ENCODE data around the gene SYVN1.
A peak's percentile ranks its signal among the peaks of the same experiment; 100 is the strongest.
"Not testable (repeated sequence)": the region's sequence is repeated elsewhere in the genome, so short reads cannot be mapped to it uniquely, and the experiment has no call there.

SYVN1 gene

GRCh38 chr11:65150509-65151299 lies 16.4 kb upstream of the SYVN1 start:
- peak; percentile 80 for DNase-seq

GRCh38 chr11:65150131-65150508 lies 15.8 kb upstream of the SYVN1 start:
- not testable (repeated sequence) for DNase-seq

DNA sequence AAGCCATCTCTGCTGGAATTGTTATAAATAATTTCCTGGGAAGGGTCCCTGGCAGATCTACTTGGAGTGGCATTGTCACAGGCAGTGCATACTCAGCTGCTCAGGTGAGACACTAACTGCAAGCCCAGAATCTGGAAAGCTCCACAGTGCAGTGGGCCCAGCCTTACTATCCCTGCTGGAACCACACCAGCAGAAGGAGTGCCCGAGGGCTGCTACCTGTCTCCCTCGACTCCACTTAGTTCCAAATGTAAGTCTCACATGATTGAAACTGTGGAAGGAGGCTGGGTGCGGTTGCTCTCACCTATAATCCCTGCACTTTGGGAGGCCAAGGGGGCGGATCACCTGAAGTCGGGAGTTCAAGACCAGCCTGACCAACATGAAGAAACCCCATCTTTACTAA lies 14.3 kb upstream of the SYVN1 start:
- no peak for DNase-seq

DNA sequence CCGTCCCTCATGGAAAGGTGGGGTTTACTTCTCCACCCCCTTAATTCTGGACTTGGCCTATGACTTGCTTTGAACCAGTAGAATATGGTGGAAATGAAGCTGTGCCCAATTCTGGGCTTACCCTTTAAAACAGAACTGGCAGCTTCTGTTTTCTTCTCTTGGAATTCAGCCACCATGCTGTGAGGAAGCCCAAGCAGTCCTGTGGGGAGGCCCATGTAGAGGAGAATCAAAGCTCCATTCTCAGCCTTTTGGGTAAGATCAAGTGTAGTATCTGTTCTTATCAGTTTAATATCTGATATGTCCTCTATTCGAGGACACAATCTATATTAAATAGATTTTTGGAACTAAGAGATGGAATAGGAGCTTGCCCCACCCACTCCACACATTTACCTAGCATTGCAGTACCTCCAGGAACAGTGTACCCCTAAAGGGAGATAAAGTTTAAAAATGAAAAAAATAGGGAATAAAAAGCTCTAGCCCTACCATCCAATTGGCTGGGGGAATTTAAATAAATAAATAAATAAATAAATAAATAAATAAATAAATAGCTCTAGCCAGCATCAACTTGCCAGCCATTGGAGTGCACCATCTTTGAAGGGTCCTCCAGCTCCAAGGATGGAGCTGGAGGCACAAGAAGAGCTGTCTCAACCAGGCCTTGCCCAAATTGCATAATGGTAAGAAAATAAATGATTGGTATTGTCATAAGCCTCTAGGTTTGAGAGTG lies 13.2 kb upstream of the SYVN1 start:
- no peak for DNase-seq

GRCh38 chr11:65141896-65142494 lies 7.7 kb upstream of the SYVN1 start:
- DNase-seq, result no peak

- DNase-seq, result no peak
Observed at GRCh38 chr11:65136515-65137096, 2.3 kb upstream of the SYVN1 start.

DNA sequence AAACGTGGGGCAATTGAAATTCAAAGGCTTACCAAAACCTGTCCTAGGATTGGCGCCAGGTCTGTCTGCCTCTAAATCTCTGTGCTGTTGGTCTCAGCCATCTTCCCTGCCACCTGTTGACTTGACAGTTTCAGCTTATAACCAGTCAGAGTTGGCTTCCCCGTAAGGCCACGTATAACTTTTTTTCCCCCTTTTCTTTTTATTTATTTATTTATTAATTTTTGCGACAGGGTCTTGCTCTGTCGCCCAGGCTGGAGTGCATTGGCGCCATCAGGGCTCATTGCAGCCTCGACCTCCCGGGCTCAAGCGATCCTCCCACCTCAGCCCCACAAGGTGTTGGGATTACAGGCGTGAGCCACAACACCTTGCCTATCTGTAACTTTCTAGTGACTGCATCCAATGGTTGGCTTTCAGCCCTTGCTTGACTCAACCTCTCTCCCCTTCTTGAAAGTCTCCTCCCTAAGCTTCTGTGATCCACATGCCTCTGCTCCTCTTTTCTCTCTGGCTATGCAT lies 1.4 kb upstream of the SYVN1 start:
- DNase-seq, result no peak

- peak; percentile 98 for DNase-seq
Observed at GRCh38 chr11:65134952-65135632, 773 bp upstream of the SYVN1 start.

DNA sequence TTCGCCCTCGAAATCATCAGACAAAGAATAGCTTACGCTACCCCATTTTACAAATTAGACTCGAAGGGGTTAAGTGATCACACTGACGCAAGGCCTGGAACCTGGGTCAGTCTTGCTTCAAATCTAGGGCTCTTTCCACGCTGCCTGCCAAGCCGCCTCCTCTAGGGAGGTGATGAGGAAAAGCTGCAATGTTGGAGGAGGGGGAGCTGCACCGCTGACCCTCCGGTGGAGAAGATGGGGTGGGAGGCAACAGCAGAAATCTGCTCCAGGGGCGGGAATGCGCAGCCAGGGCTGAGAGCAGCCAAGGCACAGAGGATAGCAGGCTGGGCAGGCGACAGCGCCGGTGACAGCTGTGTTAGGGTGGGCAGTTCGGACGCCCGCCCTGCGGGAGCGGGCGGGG lies 595 bp downstream of the SYVN1 start:
- no peak for DNase-seq

DNA sequence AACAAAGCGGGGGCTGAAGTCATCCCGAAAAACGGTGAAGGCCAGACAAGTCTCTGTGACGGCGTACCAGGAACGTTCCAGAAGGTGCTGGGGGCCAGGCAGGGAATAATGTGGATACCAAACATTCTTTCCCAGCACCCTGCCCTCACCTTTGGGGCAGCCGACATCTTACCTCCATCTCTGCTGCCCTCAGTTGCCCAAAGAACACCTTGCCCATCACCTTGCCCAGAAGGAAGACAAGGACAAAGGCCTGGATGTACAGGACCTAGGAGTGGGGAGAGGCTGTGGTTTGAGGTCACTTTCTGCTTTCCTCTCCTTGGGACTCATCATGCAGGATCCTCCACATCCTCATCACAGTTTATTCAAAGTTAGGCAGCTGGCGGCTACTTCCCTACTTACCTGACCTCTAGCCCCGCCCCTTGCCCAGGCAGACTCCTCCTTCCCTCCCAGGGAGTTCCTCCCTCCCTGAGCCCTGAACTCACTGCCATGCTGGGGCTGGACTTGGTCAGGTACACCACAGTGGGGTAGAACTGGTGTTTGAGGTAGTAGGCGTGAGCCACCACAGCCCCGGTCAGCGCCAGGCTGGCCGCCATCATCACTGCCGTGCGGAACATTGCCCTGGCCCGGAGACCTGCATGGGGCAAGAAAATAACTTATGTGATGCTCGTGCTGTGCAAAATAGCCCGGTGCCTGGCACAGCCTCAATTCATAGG lies 1.2 kb downstream of the SYVN1 start:
- DNase-seq, result peak; percentile 12

DNA sequence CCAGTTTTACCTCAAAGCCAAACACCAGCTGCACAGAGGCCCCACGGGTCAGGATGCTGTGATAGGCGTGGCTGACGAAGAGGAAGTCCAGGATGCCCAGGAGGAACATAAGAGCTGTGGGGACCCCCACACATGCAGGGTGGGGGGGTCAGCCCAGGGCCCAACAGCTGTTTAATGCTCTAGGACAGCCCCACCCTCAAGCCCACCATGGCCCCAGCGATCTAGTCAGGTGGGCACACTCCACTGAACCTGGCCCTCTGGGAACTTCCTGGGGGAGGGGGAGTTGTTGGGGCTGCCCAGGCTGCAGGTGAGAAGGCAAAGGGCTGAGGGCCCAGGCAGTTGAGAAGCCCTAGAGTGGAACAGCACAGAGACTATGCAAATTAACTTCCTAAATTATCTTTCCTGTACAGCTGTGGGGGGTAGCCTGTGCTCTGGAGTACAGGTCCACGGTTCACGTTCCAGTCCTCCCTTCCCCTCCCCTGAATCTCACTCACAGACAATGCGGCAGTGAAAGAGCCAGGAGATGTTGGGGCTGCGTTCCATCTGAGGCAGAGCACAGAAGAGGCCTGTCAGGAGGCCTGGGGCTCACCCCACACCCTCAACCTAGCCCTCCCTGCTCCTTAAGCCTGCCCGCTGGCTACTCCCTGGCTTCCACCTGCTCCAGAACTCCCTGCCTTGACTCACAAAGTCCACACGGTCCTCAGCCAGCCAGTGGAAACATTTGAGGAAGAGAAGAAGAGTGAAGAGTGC lies 1.9 kb downstream of the SYVN1 start:
- no peak for DNase-seq

GRCh38 chr11:65131895-65132237 lies 2.5 kb downstream of the SYVN1 start:
- no peak for DNase-seq

GRCh38 chr11:65131417-65131776 lies 2.9 kb downstream of the SYVN1 start:
- DNase-seq, result no peak

DNA sequence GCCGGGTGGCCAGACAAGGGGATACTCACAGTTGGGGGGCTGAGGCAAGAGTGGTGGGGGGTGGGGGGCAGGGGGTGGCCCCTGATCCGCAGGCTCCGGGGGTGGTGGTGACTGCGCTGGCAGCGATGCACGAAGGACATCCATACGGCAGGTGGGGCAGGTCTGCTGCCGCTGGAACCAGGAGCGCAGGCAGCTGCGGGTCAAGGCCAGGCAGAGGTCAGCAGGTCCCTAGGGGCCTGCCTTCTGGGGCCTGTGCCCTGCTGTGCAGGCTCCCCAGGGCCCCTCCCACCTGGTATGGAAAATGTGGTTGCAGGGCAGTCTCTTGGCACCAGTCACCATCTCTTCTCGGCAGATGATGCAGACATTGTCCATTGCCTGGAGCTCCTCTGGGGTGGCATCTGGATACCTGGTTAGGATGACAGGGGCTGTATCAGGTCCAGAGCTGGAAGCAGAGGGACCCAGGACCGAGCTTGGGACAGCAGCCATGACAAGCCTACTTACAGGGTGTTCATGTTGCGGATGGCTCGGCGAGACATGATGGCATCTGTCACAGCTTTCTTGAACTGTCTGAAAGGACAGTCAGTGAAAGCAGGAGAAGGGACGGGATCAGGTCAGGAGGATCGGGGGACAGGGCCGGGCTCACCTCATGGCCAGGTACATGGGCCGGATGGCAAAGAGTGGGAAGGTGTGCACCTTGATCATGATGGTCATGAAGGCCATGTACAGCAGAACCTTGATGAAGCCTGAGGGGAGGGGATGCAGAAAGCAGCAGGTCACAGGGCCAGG lies 3.5 kb downstream of the SYVN1 start:
- no peak for DNase-seq

GRCh38 chr11:65129649-65130441 lies 4.5 kb downstream of the SYVN1 start:
- DNase-seq, result no peak

- no peak for DNase-seq
Observed at GRCh38 chr11:65128182-65129145, 5.9 kb downstream of the SYVN1 start.

DNA sequence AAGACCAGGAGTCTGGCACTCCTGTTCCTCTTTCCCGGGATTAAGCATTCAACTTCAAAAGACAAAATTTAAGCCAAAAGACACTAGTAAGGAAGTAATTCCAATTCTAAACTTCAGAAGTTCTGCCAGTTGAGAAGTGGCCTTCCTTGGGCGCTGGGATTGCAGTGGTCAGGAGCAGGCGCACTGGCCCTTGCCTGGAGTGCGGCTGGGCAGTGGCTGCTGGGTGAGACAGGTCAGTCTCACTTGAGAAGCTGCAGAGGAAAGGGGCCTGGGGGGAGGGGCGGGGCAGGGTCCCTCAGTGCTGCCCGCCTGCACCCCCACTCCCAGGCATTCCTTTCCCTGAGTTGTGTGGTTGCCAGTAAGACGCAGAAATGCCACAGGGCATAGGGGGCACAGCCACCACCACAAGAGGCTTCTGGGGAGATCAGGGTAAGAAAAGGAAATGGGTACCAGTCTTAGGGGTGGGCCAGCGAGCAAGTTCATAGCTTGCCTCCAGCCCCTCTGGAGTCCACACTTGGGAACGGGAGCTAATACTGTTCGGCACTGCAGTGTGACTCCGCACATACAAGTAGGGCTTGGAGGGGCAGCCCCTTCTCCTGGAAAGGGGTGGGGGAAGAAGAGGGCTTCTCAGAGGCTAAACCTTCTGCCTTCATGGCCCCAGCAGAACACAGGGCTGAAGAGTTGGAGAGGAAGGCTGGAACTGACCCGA lies 6.7 kb downstream of the SYVN1 start:
- DNase-seq, result no peak

Measured in DMS79 (cell line).